HG03097 (cell line): ENCODE data around the gene ANAPC13.

Source experiments
- ATAC-seq: cut with Tn5 transposase; IDR thresholded peaks from one replicate; pipeline ENCODE4 v1.9.1; 2021; ENCODE audit not compliant: unreplicated experiment, low FRiP score

Gene ANAPC13

DNA sequence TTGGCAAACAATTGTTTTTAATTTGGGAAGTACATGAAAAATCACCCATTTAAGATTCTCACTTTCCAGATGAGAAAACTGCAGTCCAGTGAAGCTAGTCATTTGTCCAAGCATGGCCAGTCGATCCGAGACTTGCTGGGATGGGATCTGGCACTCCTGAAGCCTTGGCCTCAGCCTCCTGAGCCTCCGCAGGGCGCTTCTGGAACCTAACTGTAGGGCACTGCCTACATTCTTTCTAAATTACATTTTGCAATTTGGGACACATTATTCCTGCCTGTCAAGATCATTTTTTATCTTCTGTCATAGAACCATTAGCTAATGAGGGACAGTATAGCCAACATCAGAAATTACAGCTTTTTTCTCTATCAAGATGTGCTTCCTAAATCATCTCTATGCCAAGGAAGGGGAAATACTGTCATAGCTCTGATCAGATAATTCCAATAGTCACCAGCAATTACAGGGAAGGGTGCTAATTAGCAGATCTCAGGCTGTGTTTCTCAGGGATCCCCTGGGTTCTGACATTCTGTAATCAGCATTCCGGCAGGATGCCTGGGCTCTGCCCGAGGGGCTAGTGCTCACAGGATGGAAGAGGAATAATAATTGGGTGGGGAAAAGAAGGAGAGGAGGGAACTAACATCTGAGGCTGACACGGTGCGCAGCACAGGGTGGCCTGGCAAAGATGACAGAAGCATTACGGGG lies 28.3 kb downstream of the ANAPC13 start:
- no peak for ATAC-seq

DNA sequence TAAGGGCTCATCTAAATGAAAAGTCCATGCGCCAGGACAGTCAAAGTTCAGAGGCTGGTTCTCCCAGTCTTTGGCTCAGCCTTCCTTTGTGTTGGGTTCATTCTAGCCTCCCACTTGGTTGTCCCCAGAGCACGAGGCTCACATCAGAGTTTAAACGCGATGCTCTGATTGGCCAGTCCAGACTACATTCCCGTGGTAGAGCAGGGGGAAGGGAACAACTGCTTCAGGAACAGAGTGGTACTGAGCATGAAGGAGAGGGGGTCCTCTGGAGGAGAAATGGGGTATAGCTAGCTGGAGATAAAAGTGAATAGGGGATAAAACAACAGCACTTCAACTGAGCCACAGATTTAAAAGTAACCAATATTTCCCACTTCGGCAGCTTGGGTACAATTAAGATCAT lies 32.2 kb downstream of the ANAPC13 start:
- ATAC-seq, result no peak

DNA sequence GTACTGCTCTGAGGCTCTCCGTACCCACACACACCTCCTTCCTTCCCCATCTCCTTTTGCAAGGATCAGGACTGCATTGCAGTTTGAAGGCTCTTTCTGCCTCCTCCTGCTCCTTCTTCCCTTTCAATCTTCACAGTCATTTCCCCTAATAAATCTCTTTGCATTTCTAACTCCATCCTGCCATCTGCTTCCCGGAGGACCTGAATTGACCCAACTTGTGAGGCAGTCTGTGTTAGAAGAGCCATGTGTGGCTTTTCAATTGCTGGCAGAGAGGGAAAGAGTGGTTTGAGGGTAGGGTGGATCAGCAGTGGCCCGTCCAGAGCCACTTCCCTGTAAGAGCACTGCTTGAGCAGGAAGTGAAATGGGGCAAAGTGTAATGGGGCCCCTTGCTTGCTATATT lies 35.8 kb downstream of the ANAPC13 start:
- no peak for ATAC-seq

DNA sequence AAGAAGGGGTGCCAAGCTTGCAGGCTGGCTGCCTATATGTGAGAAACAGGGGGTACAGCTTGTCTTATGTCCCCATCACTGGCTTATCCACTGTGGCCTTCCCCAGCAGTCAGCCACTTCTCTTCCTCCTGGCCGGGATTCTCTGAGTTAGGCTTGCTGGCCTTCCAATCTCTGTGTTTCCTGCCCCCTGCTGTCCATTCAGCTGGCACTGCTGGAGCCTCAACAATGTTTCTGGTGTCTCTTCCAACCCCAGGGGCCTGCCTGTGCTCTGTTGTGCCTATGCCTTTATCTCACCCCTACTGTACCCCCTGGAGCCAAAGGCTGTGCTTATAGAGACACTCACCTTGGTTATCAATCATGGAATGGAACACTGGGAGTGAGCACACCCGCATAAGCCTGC lies 36.5 kb downstream of the ANAPC13 start:
- no peak for ATAC-seq

DNA sequence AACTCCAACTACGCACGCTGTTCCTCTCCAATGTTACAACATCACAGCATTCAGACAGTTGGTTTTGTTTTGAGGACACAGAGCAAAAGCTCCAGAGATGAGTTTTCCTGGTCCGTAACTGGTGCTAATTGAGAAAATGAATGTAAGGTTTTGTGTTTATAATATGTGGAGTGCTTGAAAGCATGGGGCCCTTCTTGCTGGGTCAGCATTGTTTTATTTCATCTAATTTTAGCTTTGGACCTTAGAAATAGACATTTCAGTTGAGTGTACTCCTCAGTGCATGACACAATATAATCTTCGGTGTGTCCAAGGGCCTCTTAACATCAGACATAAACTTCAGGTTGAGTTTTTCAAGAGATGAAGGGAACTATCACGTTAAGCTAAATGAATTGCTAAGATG lies 37.1 kb downstream of the ANAPC13 start:
- ATAC-seq, result no peak

DNA sequence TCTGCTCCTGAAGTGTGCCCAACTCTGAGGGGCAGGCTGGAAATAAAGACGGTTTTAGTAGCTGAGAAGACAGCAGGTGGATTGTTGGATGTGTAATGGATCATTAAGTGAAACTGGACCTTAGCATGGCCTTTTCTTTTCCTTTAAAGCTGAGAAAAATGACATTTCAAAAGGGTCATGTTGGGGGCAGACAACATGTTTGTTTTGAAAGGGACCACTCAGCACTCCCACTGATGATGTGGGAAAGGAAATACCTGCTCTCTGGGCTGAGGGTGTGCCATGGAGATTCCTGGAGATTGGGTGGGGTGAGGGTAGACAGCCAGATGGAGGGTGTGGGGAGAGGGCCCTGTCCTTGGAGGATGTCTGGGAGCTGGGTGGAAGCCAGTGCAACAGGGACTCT lies 38.4 kb downstream of the ANAPC13 start:
- ATAC-seq, result no peak

DNA sequence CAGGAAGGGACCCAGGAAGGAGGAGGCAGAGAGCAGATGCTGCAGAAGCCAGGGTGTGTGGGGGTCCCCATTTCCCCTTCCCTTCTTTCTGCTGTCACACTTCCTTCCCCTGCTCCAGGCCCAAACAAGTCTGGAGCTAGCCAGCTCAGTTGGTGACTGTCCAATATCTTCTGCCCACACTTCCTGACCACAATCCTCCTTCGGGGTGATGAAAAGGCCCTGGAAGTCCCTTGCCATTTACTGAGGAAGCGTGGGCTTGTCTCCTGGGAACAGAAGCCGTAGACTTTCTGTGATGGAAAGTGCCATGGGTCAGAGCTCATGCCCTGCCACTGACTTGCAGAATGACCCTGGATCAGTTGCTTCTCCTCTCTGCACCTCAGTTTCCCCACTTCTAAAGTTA lies 39.0 kb downstream of the ANAPC13 start:
- no peak for ATAC-seq

DNA sequence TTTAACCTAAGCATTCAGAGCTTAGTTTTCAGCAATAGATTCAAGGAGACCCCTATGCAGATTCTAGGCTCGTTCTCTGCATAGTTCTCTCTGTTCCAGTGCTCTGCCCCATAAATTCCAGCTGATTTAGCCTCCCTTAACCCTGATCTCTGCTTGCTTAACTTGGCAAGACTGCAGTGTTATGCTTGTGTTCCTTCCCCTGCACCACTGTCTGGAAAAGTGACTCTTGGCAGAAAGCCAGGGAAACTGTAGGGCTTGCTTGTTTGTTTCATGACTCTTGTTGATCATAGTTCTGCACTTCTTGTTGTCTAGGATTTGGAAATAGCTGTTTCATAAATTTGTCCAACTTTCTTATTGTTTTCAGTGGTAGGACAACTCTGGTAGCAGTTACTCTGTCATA lies 40.1 kb downstream of the ANAPC13 start:
- no peak for ATAC-seq

DNA sequence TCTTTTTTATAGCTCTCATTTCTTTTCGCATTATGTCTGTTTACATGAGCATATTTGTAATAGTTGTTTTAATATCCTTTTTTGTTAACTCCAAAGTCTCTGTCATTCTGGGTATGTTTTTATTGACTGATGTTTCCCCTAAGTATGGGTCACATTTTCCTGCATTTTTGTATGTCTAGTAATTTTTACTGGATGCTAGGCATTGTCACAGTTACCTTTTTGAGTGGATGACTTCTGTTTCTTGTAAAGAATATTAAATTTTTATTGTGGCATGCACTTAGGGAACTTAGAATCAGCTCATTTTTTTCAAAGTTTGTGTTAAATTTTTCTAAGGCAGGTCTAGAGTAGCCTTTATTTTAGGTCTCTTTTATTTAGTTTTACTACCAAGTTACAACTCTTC lies 40.7 kb downstream of the ANAPC13 start:
- ATAC-seq, result no peak

DNA sequence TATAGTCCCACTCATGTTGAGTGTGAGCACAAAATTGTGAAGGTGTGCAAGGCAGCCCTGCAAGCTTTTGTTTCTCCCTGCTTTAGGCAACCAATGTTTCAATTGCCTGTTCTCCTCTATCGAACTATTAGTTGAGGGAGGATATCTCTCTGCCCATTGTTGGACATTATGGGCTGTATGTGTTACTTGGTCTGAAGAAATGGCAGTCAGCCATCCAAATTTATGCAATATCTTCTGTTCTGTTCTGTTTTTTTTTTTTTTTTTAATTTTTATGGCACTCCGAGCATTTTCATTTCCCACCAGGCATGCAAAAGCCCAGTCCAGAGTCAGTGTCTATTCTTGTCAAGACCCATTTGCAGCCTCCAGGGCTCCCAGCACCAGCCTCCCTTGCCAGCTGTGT lies 44.0 kb downstream of the ANAPC13 start:
- ATAC-seq, result no peak

DNA sequence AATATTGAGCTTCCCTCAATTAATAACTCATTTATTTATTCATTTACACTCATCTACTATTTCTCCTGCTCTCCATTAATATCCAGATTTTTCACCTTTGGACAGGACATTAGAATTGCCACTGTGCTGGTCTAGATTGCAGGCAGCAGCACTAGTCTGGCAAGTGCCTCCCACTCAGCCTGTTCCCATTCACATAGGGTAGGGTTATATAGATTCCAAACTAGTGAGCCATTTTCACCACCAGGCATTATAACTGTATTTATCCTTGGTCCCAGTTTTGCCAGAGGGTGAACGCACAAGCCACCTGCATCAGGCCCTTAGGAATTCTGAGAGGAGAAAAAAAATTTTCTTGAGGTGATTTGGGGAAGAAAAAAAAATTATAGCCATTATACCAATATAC lies 44.5 kb downstream of the ANAPC13 start:
- no peak for ATAC-seq

DNA sequence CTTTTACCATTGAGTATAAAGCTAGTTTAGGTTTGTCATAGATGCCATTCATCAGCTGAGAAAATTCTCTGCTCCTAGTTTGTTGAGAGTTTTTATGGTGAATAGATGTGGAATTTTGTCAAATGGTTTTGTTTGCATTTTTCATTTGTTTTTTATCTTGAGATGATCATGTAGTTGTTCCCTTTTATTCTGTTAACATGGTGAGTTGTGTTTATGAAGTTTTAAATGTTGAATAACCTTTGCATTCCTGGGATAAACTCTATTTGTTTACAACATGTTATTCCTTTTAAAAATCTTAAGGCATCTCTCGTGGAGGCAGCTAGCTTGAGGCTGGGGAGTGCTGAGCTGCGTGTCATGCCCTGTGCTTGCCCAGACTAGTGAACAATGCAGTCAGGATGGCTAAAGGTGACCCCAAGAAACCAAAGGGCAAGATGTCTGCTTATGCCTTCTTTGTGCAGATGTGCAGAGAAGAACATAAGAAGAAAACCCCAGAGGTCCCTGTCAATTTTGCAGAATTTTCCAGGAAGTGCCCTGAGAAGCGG lies 48.5 kb downstream of the ANAPC13 start:
- ATAC-seq, result no peak

DNA sequence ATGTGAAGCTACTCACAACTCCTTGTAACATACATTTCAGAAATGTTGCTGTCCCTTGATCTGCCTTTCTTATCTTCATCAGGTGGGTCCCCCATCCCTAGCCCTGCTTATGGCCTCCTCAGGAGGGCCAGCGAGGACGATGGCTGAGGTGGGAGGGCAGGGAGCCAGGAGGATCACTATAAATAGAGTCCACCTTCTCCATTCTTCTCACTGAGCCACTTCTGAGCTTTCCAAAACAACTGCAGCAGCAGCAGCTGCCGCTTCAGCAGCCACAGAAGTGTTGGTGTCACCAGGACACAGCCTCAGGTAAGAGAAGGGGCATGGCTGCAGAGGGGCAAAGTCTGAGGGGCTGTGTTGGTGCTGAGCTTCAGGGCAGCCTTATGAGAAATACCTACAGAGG lies 53.5 kb downstream of the ANAPC13 start:
- no peak for ATAC-seq

DNA sequence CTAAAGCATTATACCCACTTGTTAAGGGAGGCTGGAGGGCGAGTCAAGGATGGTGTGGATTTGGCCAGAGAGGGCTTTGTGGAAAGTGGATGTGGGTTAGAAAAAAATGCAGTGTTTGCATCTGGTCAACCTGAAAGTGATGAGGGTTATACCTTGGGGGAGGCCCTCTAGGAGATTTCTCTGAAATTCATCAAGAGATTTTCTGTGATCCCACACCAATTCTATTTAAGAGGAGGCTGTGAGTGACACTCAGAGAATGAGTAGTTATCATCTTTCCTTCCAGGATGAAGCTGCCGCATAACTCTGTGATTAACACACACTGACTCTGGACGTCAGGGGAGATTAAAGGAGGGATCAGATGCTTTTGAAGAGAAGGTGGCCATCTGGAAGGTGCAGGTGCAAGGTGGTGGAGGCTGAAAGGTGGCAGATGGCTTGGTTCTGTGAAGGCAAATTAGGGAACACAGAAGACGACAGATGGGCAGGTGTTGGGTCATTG lies 54.8 kb downstream of the ANAPC13 start:
- ATAC-seq, result no peak

DNA sequence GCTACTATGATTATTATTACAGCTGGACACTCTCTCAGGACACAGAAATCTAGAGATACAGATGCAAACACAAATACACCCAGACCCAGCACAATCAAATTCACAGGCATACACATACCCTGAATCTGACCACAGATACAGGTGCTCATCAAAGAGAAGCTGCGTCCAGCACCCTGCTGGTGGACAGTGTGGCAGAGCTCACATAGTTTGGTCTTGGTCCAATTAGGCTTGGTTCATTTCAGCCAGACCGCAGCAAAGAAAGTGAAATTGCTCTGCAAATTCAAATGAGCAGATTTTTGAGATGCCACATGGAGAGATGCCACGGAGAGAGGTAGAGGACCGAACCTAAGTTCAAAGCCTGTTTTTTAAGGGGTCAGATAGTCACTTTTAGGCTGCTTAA lies 55.6 kb downstream of the ANAPC13 start:
- no peak for ATAC-seq

DNA sequence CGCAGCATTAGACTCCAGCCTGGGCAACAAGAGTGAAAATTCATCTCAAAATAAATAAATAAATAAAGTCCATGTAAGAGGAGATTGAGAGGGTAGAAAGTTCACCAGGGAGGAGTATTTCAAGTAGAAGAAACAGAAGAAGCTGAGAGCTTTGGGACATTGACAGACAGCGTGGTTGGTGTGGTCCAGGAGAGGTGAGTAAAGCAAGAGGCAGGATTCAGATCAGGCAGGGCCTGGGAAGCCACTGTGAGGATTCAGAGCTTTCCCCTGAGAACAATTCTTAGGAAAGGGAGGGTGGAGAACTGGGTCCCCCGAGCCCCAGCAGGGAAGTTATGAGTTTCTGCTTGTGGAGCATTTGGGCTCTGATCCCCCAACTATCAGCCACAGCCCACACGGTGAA lies 57.4 kb downstream of the ANAPC13 start:
- ATAC-seq, result no peak
